ENCODE data around the gene GRM4.

Gene GRM4

DNA sequence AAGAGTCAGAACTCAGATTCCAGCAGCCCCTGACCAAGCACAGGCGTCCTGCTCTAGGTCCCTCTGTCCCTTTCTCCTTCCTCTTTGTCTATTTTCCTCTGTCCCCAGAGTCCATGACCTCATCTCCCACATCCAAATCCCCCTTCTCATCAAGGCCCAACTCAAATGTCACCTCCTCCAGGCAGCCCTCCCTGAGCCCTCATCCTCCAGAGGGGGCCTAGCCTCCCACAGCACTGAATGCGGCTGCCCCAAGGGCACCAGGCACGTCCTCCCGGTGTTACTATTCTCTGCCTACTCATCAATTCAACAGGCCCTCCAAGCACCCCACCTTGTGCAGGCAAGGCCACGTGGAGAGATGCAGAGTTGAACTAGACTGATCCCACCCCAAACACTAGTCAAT, 49.7 kb downstream of the GRM4 start:
- no peak overlapping the region for H2AFZ ChIP-seq (ENCODE audit: low read length)
- no peaks in the 10 kb centered on the region for H3K4me1 ChIP-seq (ENCODE audit: insufficient read depth, low read length, severe bottlenecking)
- H3K79me2 ChIP-seq (ENCODE audit: insufficient read depth, low read length), result no peaks in the 10 kb centered on the region
- no peak overlapping the region for H3K4me3 ChIP-seq (ENCODE audit: low read depth, low read length, poor library complexity, severe bottlenecking)
- no peaks in the 10 kb centered on the region for H3F3A ChIP-seq (ENCODE audit: insufficient read depth, low read length)
- peaks cover 4% of the 10 kb centered on the region; the same call in 1 of the 2 replicates for H3K27me3 ChIP-seq (ENCODE audit: insufficient read depth, low read length)
- no peak for TF ChIP-seq EZH2 (IDR thresholded peaks at IDR 0.05; ENCODE audit: borderline replicate concordance, low read length)
- TF ChIP-seq, protein P1, sequence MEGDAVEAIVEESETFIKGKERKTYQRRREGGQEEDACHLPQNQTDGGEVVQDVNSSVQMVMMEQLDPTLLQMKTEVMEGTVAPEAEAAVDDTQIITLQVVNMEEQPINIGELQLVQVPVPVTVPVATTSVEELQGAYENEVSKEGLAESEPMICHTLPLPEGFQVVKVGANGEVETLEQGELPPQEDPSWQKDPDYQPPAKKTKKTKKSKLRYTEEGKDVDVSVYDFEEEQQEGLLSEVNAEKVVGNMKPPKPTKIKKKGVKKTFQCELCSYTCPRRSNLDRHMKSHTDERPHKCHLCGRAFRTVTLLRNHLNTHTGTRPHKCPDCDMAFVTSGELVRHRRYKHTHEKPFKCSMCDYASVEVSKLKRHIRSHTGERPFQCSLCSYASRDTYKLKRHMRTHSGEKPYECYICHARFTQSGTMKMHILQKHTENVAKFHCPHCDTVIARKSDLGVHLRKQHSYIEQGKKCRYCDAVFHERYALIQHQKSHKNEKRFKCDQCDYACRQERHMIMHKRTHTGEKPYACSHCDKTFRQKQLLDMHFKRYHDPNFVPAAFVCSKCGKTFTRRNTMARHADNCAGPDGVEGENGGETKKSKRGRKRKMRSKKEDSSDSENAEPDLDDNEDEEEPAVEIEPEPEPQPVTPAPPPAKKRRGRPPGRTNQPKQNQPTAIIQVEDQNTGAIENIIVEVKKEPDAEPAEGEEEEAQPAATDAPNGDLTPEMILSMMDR (IDR thresholded peaks at IDR 0.05; ENCODE audit: low read length), result no peak
- no peaks in the 10 kb centered on the region for H3K9me3 ChIP-seq (ENCODE audit: low read length)
- H3K9ac ChIP-seq (ENCODE audit: low read length), result no peak overlapping the region
- no peaks in the 10 kb centered on the region for H3K9me2 ChIP-seq (ENCODE audit: low read depth, low read length)
- no peak overlapping the region for H3K27ac ChIP-seq (ENCODE audit: low read depth, low read length, poor library complexity, severe bottlenecking)
- no peaks in the 10 kb centered on the region for H4K20me1 ChIP-seq (ENCODE audit: insufficient read depth, low read length)
- H3K36me3 ChIP-seq (ENCODE audit: insufficient read depth, low read length), result no peaks in the 10 kb centered on the region
- no peak overlapping the region for H3K4me2 ChIP-seq (ENCODE audit: low read length)

DNA sequence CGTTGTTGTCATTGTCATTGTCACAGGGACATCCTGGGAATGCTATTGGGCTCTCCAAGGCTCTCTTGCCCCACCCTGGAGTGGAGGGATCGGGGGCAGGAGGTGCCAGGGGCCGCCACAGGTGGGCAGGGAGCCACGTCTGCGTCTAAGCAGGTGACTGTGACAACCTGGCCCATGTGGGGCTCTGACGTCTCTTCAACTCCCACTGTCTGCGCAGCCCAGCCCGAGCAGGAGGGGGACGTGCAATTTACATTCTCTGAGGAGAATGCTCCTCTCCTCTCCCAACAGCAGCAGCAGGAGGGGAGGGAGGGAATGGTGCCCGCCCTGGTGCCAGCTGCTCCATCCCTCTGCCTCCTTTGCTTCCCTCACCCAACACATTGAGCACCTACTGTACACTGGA, 50.1 kb downstream of the GRM4 start:
- TF ChIP-seq, protein P1 (IDR thresholded peaks at IDR 0.05; ENCODE audit: low read length), result no peak
- TF ChIP-seq EZH2 (IDR thresholded peaks at IDR 0.05; ENCODE audit: borderline replicate concordance, low read length), result no peak
- Histone ChIP-seq H3K9me3 (ENCODE audit: low read length) (no peaks in the 10 kb centered on the region), H3K27me3 (ENCODE audit: insufficient read depth, low read length) (peaks cover 4% of the 10 kb centered on the region; the same call in 1 of the 2 replicates)

DNA sequence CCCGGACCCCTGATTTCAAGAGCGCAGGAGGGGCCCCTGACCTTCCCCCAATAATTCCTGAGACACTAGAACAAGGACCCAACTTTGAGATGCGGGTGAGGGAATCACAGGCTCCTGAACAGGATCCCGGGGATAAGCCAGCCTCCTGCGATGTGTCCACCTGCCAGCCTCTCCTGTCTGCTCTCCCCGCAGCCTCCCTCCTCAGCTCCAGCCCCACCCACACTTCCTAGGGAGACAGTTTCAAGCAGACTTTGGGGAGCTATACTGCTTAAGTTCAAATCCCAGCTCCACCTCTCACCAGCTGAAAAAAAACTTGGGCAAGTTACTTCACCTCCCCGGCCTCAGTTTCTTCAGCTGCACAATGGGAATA, 50.8 kb downstream of the GRM4 start:
- no peak overlapping the region for H3K4me3 ChIP-seq (ENCODE audit: low read depth, low read length, poor library complexity, severe bottlenecking)
- TF ChIP-seq, protein P1 (IDR thresholded peaks at IDR 0.05; ENCODE audit: low read length), result no peak
- TF ChIP-seq EZH2 (IDR thresholded peaks at IDR 0.05; ENCODE audit: borderline replicate concordance, low read length), result no peak
- H3K9me2 ChIP-seq (ENCODE audit: low read depth, low read length), result no peaks in the 10 kb centered on the region
- no peaks in the 10 kb centered on the region for H3K36me3 ChIP-seq (ENCODE audit: insufficient read depth, low read length)
- H3F3A ChIP-seq (ENCODE audit: insufficient read depth, low read length), result no peaks in the 10 kb centered on the region
- no peak overlapping the region for H2AFZ ChIP-seq (ENCODE audit: low read length)
- peaks cover 6% of the 10 kb centered on the region; the same call in 1 of the 2 replicates for H3K27me3 ChIP-seq (ENCODE audit: insufficient read depth, low read length)
- no peaks in the 10 kb centered on the region for H3K9me3 ChIP-seq (ENCODE audit: low read length)
- H3K79me2 ChIP-seq (ENCODE audit: insufficient read depth, low read length), result no peaks in the 10 kb centered on the region
- H3K9ac ChIP-seq (ENCODE audit: low read length), result no peak overlapping the region
- H4K20me1 ChIP-seq (ENCODE audit: insufficient read depth, low read length), result no peaks in the 10 kb centered on the region
- H3K4me1 ChIP-seq (ENCODE audit: insufficient read depth, low read length, severe bottlenecking), result no peaks in the 10 kb centered on the region
- no peak overlapping the region for H3K27ac ChIP-seq (ENCODE audit: low read depth, low read length, poor library complexity, severe bottlenecking)
- no peak overlapping the region for H3K4me2 ChIP-seq (ENCODE audit: low read length)

More for the DNA sequence above, 50.1 kb downstream of the GRM4 start:
- H3K4me3 ChIP-seq (ENCODE audit: low read depth, low read length, poor library complexity, severe bottlenecking), result no peak overlapping the region
- no peaks in the 10 kb centered on the region for H3K9me2 ChIP-seq (ENCODE audit: low read depth, low read length)
- no peak overlapping the region for H3K4me2 ChIP-seq (ENCODE audit: low read length)
- no peaks in the 10 kb centered on the region for H4K20me1 ChIP-seq (ENCODE audit: insufficient read depth, low read length)
- no peak overlapping the region for H2AFZ ChIP-seq (ENCODE audit: low read length)
- H3K27ac ChIP-seq (ENCODE audit: low read depth, low read length, poor library complexity, severe bottlenecking), result no peak overlapping the region
- no peaks in the 10 kb centered on the region for H3K4me1 ChIP-seq (ENCODE audit: insufficient read depth, low read length, severe bottlenecking)
- H3K36me3 ChIP-seq (ENCODE audit: insufficient read depth, low read length), result no peaks in the 10 kb centered on the region
- H3K9ac ChIP-seq (ENCODE audit: low read length), result no peak overlapping the region
- H3K79me2 ChIP-seq (ENCODE audit: insufficient read depth, low read length), result no peaks in the 10 kb centered on the region
- no peaks in the 10 kb centered on the region for H3F3A ChIP-seq (ENCODE audit: insufficient read depth, low read length)

Measured in OCI-LY1 (cell line).